ENCODE results near the gene ASF1A. TPM values are rescaled to one million over a fixed set of nuclear protein-coding genes. Genes with fewer than 3 reads are reported as not detected.

ASF1A gene
- total RNA-seq, 1 donor from 2014 or later = 24.9 TPM

DNA sequence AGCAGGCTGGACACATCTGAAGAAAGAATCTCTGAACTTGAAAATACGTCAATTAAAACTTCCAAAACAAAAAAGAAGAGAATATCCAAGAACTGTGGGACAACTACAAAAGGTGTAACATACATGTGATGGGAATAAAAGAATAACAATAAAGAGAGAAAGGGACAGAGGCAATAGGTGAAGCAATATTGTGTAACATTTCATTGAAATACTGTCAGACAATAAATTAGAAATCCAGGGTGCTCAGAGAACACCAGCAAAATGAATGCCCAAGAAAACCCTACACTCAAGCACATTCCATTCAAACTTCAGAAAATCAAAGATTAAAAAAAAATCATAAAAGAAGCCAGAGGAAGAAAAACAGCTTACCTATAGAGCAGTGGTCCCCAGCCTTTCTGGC lies 33.6 kb upstream of the ASF1A start:
- Mint-ChIP-seq H3K4me3 (ENCODE audit: unreplicated experiment) (no peak overlapping the region), H3K4me1 (ENCODE audit: unreplicated experiment) (no peaks in the 10 kb centered on the region), H3K36me3 (ENCODE audit: unreplicated experiment) (no peaks in the 10 kb centered on the region), H3K27me3 (ENCODE audit: unreplicated experiment) (no peaks in the 10 kb centered on the region), H3K27ac (ENCODE audit: unreplicated experiment) (no peak overlapping the region), H3K9me3 (ENCODE audit: unreplicated experiment) (no peaks in the 10 kb centered on the region)
- DNase-seq (ENCODE audit: extremely low spot score, unreplicated experiment) = no peak
- TF ChIP-seq, protein P1, sequence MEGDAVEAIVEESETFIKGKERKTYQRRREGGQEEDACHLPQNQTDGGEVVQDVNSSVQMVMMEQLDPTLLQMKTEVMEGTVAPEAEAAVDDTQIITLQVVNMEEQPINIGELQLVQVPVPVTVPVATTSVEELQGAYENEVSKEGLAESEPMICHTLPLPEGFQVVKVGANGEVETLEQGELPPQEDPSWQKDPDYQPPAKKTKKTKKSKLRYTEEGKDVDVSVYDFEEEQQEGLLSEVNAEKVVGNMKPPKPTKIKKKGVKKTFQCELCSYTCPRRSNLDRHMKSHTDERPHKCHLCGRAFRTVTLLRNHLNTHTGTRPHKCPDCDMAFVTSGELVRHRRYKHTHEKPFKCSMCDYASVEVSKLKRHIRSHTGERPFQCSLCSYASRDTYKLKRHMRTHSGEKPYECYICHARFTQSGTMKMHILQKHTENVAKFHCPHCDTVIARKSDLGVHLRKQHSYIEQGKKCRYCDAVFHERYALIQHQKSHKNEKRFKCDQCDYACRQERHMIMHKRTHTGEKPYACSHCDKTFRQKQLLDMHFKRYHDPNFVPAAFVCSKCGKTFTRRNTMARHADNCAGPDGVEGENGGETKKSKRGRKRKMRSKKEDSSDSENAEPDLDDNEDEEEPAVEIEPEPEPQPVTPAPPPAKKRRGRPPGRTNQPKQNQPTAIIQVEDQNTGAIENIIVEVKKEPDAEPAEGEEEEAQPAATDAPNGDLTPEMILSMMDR (IDR thresholded peaks at IDR 0.05) = no peak

DNA sequence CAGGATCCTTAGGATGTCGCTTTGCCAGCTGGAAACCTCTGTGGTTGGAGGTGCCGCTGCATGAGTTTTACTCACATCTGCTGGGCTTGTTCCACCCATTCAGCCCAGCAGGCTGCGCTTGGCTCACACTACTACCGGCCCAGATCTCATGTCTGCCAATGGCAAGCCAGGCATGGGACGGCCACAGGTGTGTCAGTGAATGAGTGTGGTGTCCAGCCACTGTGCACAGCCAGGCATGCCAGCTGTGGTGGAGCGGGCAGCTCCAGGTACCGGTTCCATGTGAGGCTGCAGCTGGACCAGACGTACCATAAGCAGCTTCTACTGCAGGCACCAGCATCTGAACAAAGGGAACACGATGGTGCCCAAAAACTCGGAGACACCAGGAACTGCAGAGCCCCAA lies 33.1 kb upstream of the ASF1A start:
- no peak for DNase-seq (ENCODE audit: extremely low spot score, unreplicated experiment)
- no peaks in the 10 kb centered on the region for H3K9me3 Mint-ChIP-seq (ENCODE audit: unreplicated experiment)

DNA sequence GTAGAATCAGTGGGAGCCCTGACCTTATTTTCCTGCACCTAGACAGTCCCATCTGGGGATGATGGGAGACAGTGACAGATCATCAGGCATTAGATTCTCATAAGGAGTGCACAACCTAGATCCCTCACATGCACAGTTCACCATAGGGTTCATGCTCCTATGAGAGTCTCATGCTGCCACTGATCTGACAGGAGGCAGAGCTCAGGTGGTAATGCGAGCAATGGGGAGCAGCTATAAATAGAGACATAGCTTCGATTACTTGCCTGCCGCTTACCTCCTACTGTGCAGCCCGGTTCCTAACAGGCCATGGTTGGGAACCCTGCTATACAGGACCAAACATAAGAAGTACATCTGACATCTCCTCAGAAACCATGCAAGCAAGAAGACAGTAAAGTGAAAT lies 31.5 kb upstream of the ASF1A start:
- Mint-ChIP-seq H3K4me1 (ENCODE audit: unreplicated experiment) (no peaks in the 10 kb centered on the region), H3K27me3 (ENCODE audit: unreplicated experiment) (no peaks in the 10 kb centered on the region), H3K27ac (ENCODE audit: unreplicated experiment) (no peak overlapping the region), H3K4me3 (ENCODE audit: unreplicated experiment) (no peak overlapping the region), H3K36me3 (ENCODE audit: unreplicated experiment) (no peaks in the 10 kb centered on the region), H3K9me3 (ENCODE audit: unreplicated experiment) (peaks cover 8% of the 10 kb centered on the region)
- DNase-seq (ENCODE audit: extremely low spot score, unreplicated experiment) = no peak
- TF ChIP-seq, protein P1 (IDR thresholded peaks at IDR 0.05) = no peak

More for the DNA sequence above, 33.1 kb upstream of the ASF1A start:
- H3K27ac Mint-ChIP-seq (ENCODE audit: unreplicated experiment) = no peak overlapping the region
- no peaks in the 10 kb centered on the region for H3K27me3 Mint-ChIP-seq (ENCODE audit: unreplicated experiment)
- TF ChIP-seq, protein P1 (IDR thresholded peaks at IDR 0.05) = no peak
- no peaks in the 10 kb centered on the region for H3K4me1 Mint-ChIP-seq (ENCODE audit: unreplicated experiment)
- H3K36me3 Mint-ChIP-seq (ENCODE audit: unreplicated experiment) = no peaks in the 10 kb centered on the region
- H3K4me3 Mint-ChIP-seq (ENCODE audit: unreplicated experiment) = no peak overlapping the region

DNA sequence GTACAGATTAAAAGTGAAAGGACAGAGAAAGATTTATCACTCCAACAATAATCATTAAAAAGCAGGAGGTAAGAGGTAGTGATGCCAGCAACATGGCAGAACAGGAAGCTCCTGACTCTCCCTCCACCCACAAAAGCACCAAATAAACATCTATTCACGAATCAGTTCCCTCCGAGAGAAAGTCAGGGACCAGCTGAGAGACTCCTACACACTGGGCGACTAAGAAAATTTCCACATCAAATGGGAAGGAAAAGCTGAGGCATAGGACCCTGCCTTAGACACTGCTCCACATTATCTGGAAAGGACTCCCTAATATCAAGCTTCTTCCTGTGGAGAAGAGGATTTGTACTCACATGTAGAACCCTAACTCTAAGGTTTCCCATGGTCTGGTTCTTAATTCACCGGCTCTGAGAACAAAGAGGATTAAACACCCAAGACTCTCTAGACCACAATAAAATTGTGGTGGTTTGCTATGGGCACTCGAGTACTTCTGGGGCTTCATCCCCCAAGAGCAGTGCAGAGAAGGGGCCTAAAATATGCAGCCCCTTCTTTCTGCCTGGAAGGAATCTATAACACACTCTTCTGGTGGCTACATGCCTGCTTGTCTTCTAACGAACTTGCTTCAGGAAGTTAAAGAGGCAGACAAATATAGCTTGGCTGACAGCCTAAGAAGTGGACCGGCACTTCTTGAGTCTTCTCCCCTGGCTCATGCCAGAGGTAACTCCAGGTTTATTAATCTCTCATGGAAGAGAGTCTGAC lies 29.4 kb upstream of the ASF1A start:
- Mint-ChIP-seq H3K36me3 (ENCODE audit: unreplicated experiment) (peaks cover 6% of the 10 kb centered on the region), H3K27ac (ENCODE audit: unreplicated experiment) (no peak overlapping the region)
- TF ChIP-seq, protein P1 (IDR thresholded peaks at IDR 0.05) = no peak

DNA sequence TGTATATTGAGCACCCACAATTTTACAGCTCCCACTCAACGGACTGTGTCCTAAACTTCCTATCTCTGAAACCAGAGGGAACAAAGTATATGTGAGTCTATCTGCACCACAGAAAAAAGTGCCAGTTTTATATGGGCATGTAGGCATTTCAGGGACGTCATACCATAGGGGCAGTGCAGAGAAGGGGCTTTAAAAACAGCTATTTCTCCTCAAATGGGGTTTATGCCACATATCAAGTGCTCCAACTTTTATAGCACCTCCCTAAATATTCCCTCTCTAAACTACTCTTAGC lies 28.9 kb upstream of the ASF1A start:
- H3K9me3 Mint-ChIP-seq (ENCODE audit: unreplicated experiment) = peaks cover 13% of the 10 kb centered on the region
- DNase-seq (ENCODE audit: extremely low spot score, unreplicated experiment) = no peak
- TF ChIP-seq, protein P1 (IDR thresholded peaks at IDR 0.05) = no peak
- peaks cover 6% of the 10 kb centered on the region for H3K36me3 Mint-ChIP-seq (ENCODE audit: unreplicated experiment)
- H3K27me3 Mint-ChIP-seq (ENCODE audit: unreplicated experiment) = no peaks in the 10 kb centered on the region
- peaks cover 3% of the 10 kb centered on the region for H3K4me1 Mint-ChIP-seq (ENCODE audit: unreplicated experiment)
- no peak overlapping the region for H3K4me3 Mint-ChIP-seq (ENCODE audit: unreplicated experiment)
- no peak overlapping the region for H3K27ac Mint-ChIP-seq (ENCODE audit: unreplicated experiment)

More for the DNA sequence above, 29.4 kb upstream of the ASF1A start:
- no peaks in the 10 kb centered on the region for H3K4me1 Mint-ChIP-seq (ENCODE audit: unreplicated experiment)
- H3K27me3 Mint-ChIP-seq (ENCODE audit: unreplicated experiment) = no peaks in the 10 kb centered on the region
- no peak overlapping the region for H3K4me3 Mint-ChIP-seq (ENCODE audit: unreplicated experiment)
- no peak for DNase-seq (ENCODE audit: extremely low spot score, unreplicated experiment)
- peaks cover 8% of the 10 kb centered on the region for H3K9me3 Mint-ChIP-seq (ENCODE audit: unreplicated experiment)

All from osteocyte (in vitro differentiated cells).